ENCODE data around the gene CAPSL.

DNA sequence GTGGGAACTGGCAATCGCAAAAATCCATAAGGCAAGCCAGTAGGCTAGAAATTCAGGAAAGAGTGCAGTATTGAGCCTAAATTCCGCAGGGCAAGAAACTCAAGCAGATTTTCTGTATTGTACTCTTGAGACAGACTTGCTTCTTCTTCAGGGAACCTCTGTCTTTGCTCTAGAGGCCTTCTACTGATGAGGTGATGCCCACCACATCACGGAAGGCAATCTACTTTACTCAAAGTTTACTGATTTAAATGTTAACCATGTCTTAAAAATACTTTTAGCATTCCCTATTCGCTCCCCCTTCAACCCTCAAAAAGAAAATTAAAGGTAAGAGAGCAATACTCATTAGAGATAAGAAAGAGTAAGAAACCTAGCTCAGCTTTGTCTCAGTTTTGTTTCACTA lies 70.4 kb downstream of the CAPSL start:
- TF ChIP-seq FOSL1 (IDR thresholded peaks at IDR 0.05; ENCODE audit: insufficient read depth, low read depth, low read length), result no peak
- TF ChIP-seq RNF2 (IDR thresholded peaks at IDR 0.05; ENCODE audit: borderline replicate concordance, low read depth, low read length, missing control alignments, poor library complexity, severe bottlenecking), result no peak
- TF ChIP-seq CTCF (IDR thresholded peaks at IDR 0.05; ENCODE audit: control extremely low read depth in 1 of 3, insufficient read depth in 1 of 3, low read depth in 1 of 3, low read length in 3 of 3), result no peak
- TF ChIP-seq EP300 (IDR thresholded peaks at IDR 0.05; ENCODE audit: borderline replicate concordance in 1 of 2, low read depth in 2 of 2, low read length in 2 of 2), result no peak
- no peak for TF ChIP-seq TEAD4 (IDR thresholded peaks at IDR 0.05; ENCODE audit: low read depth, low read length)
- no peak for TF ChIP-seq MAX (IDR thresholded peaks at IDR 0.05)
- TF ChIP-seq POLR2AphosphoS5 (IDR thresholded peaks at IDR 0.05; ENCODE audit: low read depth, low read length), result no peak
- no peak for TF ChIP-seq CEBPB (IDR thresholded peaks at IDR 0.05; ENCODE audit: low read depth, low read length)
